ENCODE measurements around the gene CAPN7.
"Not testable (repeated sequence)": the region's sequence is repeated elsewhere in the genome, so short reads cannot be mapped to it uniquely, and the experiment has no call there.

CAPN7 gene

DNA sequence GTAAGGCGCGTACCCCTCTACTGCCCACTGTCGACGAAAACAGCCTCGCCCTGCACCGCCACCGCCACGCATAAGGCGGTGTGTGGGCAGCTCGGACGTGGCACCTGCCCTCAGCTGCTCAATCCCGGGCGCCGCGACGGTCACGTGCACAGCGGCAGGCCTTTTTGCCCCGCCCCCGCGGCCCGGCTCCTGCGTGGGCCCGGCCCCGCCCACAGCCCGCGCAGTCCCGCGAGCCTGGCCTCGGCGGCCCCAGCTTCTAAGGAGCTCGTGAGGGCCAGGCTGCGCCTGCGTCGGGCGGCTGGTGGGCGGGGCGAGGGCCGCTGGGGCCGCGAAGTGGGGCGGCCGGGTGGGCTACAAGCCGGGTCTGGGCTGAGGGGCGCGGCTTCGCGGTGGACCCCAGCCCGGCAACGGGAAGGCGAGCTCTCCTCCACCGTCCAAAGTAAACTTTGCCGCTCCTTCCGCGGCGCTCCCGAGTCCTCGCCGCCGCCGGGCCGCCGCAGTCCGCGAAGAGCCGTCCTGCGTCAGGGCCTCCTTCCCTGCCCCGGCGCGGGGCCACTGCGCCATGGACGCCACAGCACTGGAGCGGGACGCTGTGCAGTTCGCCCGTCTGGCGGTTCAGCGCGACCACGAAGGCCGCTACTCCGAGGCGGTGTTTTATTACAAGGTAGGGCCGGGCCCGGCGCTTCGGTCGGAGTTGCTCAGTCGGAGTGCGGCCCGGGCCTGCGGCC lies at the start of gene CAPN7:
TSS of gene CAPN7 (plus strand) at position 313 of the 728 bp plus-strand sequence. CDS start at position 563, 250 bp downstream.
- DNase-seq (ENCODE audit: low read depth) = peak; percentile 93
- peak within 1 kb of the TSS; percentile 94 for H3K4me3 ChIP-seq (ENCODE audit: low read depth, low read length)
- TF ChIP-seq MYC (IDR thresholded peaks at IDR 0.05; ENCODE audit: low read depth, low read length) (no peak; the same call in 1 of the 2 replicates), POLR2A (IDR thresholded peaks at IDR 0.05; ENCODE audit: extremely low read depth, insufficient read length) (peak; percentile 57)
- TF ChIP-seq, protein P1, sequence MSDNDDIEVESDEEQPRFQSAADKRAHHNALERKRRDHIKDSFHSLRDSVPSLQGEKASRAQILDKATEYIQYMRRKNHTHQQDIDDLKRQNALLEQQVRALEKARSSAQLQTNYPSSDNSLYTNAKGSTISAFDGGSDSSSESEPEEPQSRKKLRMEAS (IDR thresholded peaks at IDR 0.05; ENCODE audit: low read depth, low read length) = peak; percentile 95
- TF ChIP-seq, protein P2, sequence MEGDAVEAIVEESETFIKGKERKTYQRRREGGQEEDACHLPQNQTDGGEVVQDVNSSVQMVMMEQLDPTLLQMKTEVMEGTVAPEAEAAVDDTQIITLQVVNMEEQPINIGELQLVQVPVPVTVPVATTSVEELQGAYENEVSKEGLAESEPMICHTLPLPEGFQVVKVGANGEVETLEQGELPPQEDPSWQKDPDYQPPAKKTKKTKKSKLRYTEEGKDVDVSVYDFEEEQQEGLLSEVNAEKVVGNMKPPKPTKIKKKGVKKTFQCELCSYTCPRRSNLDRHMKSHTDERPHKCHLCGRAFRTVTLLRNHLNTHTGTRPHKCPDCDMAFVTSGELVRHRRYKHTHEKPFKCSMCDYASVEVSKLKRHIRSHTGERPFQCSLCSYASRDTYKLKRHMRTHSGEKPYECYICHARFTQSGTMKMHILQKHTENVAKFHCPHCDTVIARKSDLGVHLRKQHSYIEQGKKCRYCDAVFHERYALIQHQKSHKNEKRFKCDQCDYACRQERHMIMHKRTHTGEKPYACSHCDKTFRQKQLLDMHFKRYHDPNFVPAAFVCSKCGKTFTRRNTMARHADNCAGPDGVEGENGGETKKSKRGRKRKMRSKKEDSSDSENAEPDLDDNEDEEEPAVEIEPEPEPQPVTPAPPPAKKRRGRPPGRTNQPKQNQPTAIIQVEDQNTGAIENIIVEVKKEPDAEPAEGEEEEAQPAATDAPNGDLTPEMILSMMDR (IDR thresholded peaks at IDR 0.05; ENCODE audit: low read depth, low read length) = peak; percentile 30

DNA sequence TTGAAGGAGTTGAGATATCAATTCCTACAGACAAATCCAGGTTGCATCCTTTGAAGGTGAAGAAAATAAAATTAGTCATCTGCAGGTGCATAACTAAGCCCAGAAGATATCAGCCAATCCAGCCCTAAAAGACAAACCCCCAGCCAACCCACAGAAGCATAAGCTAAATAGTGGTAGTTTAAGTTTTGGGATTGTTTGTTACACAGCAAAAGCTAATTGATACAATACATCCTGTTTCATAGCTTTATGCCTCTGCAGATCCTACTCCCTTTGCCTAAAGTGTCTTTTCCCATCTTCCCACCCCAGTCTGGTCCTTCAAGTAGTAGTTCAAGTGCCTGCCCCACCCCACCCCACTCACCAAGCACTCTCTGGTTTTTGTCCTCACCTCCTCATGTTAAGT lies 48.6 kb upstream of the CAPN7 start:
- no peak for DNase-seq (ENCODE audit: low read depth)
- H3K4me3 ChIP-seq (ENCODE audit: low read depth, low read length) = no peak overlapping the region
- TF ChIP-seq, protein P2 (IDR thresholded peaks at IDR 0.05; ENCODE audit: low read depth, low read length) = no peak
- no peak for TF ChIP-seq POLR2A (IDR thresholded peaks at IDR 0.05; ENCODE audit: extremely low read depth, insufficient read length)
- no peak for TF ChIP-seq MYC (IDR thresholded peaks at IDR 0.05; ENCODE audit: low read depth, low read length)
- TF ChIP-seq, protein P1 (IDR thresholded peaks at IDR 0.05; ENCODE audit: low read depth, low read length) = no peak

DNA sequence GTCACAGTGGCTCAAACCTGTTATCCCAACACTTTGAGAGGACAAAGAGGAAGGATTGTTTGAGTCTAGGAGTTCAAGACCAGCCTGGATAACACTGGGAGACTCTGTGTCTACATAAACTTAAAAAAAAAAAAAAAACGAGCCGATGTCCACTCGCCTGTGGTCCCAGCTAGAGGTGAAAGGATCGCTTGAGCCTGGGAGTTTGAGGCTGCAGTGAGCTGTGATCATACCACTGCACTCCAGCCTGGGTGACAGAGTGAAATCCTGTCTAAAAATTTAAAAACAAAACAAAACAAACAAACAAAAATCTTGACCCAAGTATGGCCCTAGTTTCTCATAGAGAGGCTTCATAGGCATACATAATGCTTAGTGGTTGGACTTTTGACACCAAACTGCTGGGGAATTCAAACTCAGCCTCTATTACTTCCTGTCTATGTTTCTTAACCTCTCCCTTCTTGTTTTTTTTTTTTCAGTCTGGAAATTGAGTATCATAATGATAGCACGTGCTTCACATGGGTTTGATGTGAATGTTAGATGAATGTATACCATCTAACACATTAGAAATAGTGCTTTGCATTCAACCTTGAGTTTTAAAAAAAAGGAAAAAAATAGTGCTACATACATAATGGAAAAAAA lies 46.4 kb upstream of the CAPN7 start:
- peak; percentile 4 for DNase-seq (ENCODE audit: low read depth)
- no peak overlapping the region for H3K4me3 ChIP-seq (ENCODE audit: low read depth, low read length)
- no peak for TF ChIP-seq MYC (IDR thresholded peaks at IDR 0.05; ENCODE audit: low read depth, low read length)
- TF ChIP-seq, protein P2 (IDR thresholded peaks at IDR 0.05; ENCODE audit: low read depth, low read length) = no peak
- TF ChIP-seq, protein P1 (IDR thresholded peaks at IDR 0.05; ENCODE audit: low read depth, low read length) = peak; percentile 44
- TF ChIP-seq POLR2A (IDR thresholded peaks at IDR 0.05; ENCODE audit: extremely low read depth, insufficient read length) = no peak

GRCh38 chr3:15160662-15161061 lies 45.4 kb upstream of the CAPN7 start:
- no peak for DNase-seq (ENCODE audit: low read depth)
- H3K4me3 ChIP-seq (ENCODE audit: low read depth, low read length) = no peak overlapping the region
- TF ChIP-seq, protein P2 (IDR thresholded peaks at IDR 0.05; ENCODE audit: low read depth, low read length) = no peak
- TF ChIP-seq POLR2A (IDR thresholded peaks at IDR 0.05; ENCODE audit: extremely low read depth, insufficient read length) (no peak), MYC (IDR thresholded peaks at IDR 0.05; ENCODE audit: low read depth, low read length) (no peak)
- TF ChIP-seq, protein P1 (IDR thresholded peaks at IDR 0.05; ENCODE audit: low read depth, low read length) = no peak

GRCh38 chr3:15161133-15161532 lies 44.9 kb upstream of the CAPN7 start:
- DNase-seq (ENCODE audit: low read depth) = no peak
- TF ChIP-seq MYC (IDR thresholded peaks at IDR 0.05; ENCODE audit: low read depth, low read length) (no peak), POLR2A (IDR thresholded peaks at IDR 0.05; ENCODE audit: extremely low read depth, insufficient read length) (no peak)
- TF ChIP-seq, protein P1 (IDR thresholded peaks at IDR 0.05; ENCODE audit: low read depth, low read length) = no peak
- TF ChIP-seq, protein P2 (IDR thresholded peaks at IDR 0.05; ENCODE audit: low read depth, low read length) = no peak
- H3K4me3 ChIP-seq (ENCODE audit: low read depth, low read length) = no peak overlapping the region

DNA sequence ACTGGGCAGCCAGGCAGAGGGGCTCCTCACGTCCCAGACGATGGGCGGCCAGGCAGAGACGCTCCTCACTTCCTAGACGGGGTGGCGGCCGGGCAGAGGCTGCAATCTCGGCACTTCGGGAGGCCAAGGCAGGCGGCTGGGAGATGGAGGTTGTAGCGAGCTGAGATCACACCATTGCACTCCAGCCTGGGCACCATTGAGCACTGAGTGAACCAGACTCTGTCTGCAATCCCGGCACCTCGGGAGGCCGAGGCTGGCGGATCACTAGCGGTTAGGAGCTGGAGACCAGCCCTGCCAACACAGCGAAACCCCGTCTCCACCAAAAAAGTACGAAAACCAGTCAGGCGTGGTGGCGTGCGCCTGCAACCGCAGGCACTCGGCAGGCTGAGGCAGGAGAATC lies 42.4 kb upstream of the CAPN7 start:
- DNase-seq (ENCODE audit: low read depth); H3K4me3 ChIP-seq (ENCODE audit: low read depth, low read length): not testable (repeated sequence)

Measured in NB4 (cell line).